Mononuclear cell (primary cell): Measurements from ENCODE around the gene HPGDS. TPM values are rescaled to one million over a fixed set of nuclear protein-coding genes. Genes with fewer than 3 reads are reported as not detected.

Source experiments
- H3K27me3 ChIP-seq: 2 replicates; pipeline ENCODE4 v1.6.0; 2011; ENCODE audit warnings: low read length, control low read depth; ENCODE audit not compliant: insufficient read depth
- H3K4me1 ChIP-seq: 2 replicates; pipeline ENCODE4 v1.5.1; 2011; ENCODE audit warnings: mild to moderate bottlenecking, low read length, control low read depth; ENCODE audit not compliant: insufficient read depth
- H3K4me3 ChIP-seq: 2 replicates; pipeline ENCODE4 v1.5.1; 2011; ENCODE audit warnings: mild to moderate bottlenecking, low read length, moderate library complexity
- H3K9me3 ChIP-seq: 2 replicates; pipeline ENCODE4 v1.5.1; 2011; ENCODE audit warnings: low read depth, mild to moderate bottlenecking, control low read depth, low read length
- total RNA-seq: library from RNA; depleted of rRNA; stranded (reverse); fragments of >200 nt; gene quantifications from one replicate; pipeline ENCODE4 v1.2.3, GENCODE V29; 2012

The HPGDS gene
- total RNA-seq, 1 donor: not detected

DNA sequence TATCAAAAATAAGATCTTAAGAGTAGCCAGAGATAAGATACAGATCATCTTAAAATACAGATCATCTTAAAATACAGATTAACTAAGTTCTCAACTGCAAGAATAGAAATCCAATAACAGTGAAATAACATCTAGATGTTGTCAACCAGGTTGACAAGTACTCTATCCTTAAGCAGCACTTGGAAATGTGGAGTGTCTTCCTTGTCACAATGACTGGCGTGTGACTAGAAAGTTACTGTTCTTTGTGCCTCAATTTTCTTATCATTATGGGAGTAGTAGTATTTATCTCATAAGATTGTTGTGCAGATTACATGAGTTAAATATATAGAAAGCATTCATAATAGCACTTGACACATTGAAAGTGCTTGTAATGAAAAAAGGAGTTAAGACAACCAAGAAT is 25.8 kb upstream of the HPGDS start:
- peaks cover 3% of the 10 kb centered on the region for H3K27me3 ChIP-seq
- no peak overlapping the region for H3K4me3 ChIP-seq

DNA sequence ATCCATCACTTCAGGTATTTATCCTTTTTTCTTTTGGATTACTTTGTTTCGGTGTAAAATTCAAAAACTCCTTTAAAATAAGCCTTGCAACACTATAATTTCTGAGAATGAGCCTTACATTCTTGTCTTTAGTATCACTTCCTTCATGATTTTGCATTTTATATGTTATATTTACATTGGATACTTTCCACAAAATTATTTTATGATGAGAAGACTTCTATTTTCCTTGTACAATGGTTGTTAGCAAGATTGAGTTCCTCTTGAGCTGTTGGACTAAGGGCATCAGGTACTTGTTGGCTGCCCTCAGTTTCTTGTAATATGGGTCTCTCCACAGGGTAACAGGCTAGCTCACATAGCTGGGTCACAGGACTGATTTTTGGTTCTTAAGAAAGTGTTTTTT is 22.7 kb upstream of the HPGDS start:
- H3K27me3 ChIP-seq: peaks cover 3% of the 10 kb centered on the region
- no peaks in the 10 kb centered on the region for H3K9me3 ChIP-seq
- H3K4me1 ChIP-seq: no peaks in the 10 kb centered on the region
- no peak overlapping the region for H3K4me3 ChIP-seq

More for the DNA sequence above, 25.8 kb upstream of the HPGDS start:
- Histone ChIP-seq H3K9me3 (no peaks in the 10 kb centered on the region), H3K4me1 (no peaks in the 10 kb centered on the region)

GRCh38 chr4:94364527-94364926 is 21.9 kb upstream of the HPGDS start:
- no peaks in the 10 kb centered on the region for H3K9me3 ChIP-seq
- H3K27me3 ChIP-seq: peaks cover 3% of the 10 kb centered on the region
- H3K4me1 ChIP-seq: no peaks in the 10 kb centered on the region
- H3K4me3 ChIP-seq: no peak overlapping the region

- no peaks in the 10 kb centered on the region for H3K9me3 ChIP-seq
- H3K27me3 ChIP-seq: peaks cover 3% of the 10 kb centered on the region
- no peak overlapping the region for H3K4me3 ChIP-seq
- H3K4me1 ChIP-seq: no peaks in the 10 kb centered on the region
Measured at GRCh38 chr4:94363136-94363655, 20.6 kb upstream of the HPGDS start.

GRCh38 chr4:94359838-94360237 is 17.2 kb upstream of the HPGDS start:
- Histone ChIP-seq H3K9me3 (no peaks in the 10 kb centered on the region), H3K4me3 (no peak overlapping the region), H3K27me3 (no peaks in the 10 kb centered on the region), H3K4me1 (no peaks in the 10 kb centered on the region)

DNA sequence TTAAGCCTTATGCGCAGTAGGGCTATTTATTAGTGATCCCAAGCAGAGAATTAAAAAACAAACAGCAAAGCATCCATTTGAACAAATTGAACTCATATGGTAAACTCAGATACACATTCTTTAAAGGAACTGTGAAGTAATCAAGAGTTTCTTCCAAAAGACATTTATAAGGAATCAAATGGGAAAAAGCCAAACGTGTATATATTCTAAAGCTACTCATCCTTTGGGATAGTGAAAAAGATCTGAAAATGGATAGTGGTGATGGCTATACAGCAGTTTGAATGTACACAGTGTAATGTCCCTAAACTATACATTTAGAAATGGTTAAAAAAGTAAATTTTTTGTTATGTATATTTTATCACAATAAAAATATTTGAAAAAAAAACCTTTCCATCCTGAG is 16.6 kb upstream of the HPGDS start:
- H3K27me3 ChIP-seq: no peaks in the 10 kb centered on the region

GRCh38 chr4:94358101-94358500 is 15.5 kb upstream of the HPGDS start:
- H3K9me3 ChIP-seq: no peaks in the 10 kb centered on the region
- no peaks in the 10 kb centered on the region for H3K4me1 ChIP-seq
- H3K27me3 ChIP-seq: no peaks in the 10 kb centered on the region
- H3K4me3 ChIP-seq: no peak overlapping the region

More for the DNA sequence above, 16.6 kb upstream of the HPGDS start:
- Histone ChIP-seq H3K9me3 (no peaks in the 10 kb centered on the region), H3K4me3 (no peak overlapping the region), H3K4me1 (no peaks in the 10 kb centered on the region)

DNA sequence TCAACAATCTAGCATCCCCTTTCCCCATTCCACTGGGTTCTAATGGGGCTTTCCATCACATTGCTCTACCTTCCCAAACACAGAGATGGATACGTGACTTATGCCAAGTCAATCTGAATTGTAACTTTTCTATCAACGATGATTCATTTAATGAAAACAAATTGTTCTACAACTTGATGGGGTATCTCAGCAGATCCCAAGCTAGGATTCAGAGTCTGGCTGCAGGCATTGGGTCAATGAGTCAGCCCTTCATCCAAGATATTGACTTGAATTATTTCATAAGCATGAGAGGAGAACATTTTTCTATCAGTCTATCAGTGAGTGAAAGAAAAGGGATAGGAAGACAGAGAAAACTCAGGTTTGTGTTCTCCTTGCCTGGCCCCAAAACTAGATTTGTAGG is 15.0 kb upstream of the HPGDS start:
- Histone ChIP-seq H3K4me3 (no peak overlapping the region), H3K4me1 (no peaks in the 10 kb centered on the region), H3K27me3 (no peaks in the 10 kb centered on the region), H3K9me3 (no peaks in the 10 kb centered on the region)

GRCh38 chr4:94356444-94356843 is 13.8 kb upstream of the HPGDS start:
- no peaks in the 10 kb centered on the region for H3K27me3 ChIP-seq
- no peaks in the 10 kb centered on the region for H3K9me3 ChIP-seq
- peaks cover 6% of the 10 kb centered on the region for H3K4me1 ChIP-seq
- no peak overlapping the region for H3K4me3 ChIP-seq

- Histone ChIP-seq H3K9me3 (no peaks in the 10 kb centered on the region), H3K4me1 (peaks cover 6% of the 10 kb centered on the region), H3K27me3 (no peaks in the 10 kb centered on the region), H3K4me3 (no peak overlapping the region)
Measured at GRCh38 chr4:94354474-94354896, 11.8 kb upstream of the HPGDS start.

GRCh38 chr4:94352996-94353395 is 10.4 kb upstream of the HPGDS start:
- Histone ChIP-seq H3K4me1 (peaks cover 6% of the 10 kb centered on the region), H3K9me3 (no peaks in the 10 kb centered on the region), H3K4me3 (no peak overlapping the region), H3K27me3 (no peaks in the 10 kb centered on the region)

DNA sequence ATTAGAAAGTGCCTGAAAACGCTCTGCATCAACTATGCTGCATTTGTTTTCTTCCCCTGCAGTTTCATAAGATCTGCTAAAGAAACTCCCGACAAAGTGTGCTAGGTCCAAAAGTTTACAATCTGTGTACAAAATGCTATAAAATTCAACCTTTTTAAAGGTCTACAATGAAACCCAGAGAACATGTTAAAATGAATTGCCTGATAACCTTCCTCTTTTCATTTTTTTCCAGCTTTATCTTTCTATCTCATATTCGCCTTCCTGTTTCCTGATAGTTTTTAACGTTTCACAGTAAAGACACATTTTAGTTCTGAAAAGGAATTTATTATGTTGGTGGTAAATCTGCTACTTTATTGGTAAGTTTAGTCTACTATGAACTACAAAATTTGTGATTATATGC is 9.5 kb upstream of the HPGDS start:
- H3K27me3 ChIP-seq: no peaks in the 10 kb centered on the region
- H3K9me3 ChIP-seq: no peaks in the 10 kb centered on the region
- H3K4me3 ChIP-seq: no peak overlapping the region
- peaks cover 6% of the 10 kb centered on the region for H3K4me1 ChIP-seq

DNA sequence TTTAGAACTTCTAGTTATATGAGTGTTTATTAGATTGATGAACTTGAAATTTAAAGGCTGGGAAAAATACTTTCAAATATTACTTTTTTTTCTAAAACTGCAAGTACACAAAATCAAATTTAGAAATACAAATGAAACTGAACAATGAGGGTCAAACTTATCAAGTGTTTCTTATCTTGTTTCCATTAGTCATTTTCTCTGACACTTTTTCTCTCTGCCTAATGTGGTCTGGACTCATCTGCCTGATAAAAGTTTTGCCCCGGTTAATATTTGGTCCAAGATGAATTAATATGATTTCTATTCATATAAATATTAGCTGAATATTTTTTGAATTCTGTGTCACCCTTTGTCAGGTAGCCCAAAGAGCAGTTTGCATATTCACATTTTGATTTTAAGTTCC is 8.7 kb upstream of the HPGDS start:
- Histone ChIP-seq H3K4me1 (peaks cover 13% of the 10 kb centered on the region), H3K9me3 (no peaks in the 10 kb centered on the region), H3K4me3 (no peak overlapping the region), H3K27me3 (no peaks in the 10 kb centered on the region)

DNA sequence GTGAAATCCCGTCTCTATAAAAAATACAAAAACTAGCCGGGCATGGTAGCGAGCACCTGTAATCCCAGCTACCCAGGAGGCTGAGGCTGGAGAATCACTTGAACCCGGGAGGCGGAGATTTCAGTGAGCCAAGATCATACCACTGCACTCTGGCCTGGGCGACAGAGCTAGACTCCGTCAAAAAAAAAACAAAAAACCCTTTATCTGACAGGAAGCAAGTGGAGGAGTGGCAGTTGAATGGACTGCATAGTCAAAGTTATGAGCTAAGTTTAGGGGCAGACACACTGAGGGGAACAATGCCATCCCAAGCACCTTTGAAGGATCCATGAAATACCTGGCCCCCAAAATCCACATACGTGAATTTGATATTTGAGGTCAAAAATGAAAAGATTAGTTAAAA is 7.5 kb upstream of the HPGDS start:
- Histone ChIP-seq H3K4me1 (peaks cover 20% of the 10 kb centered on the region), H3K27me3 (no peaks in the 10 kb centered on the region), H3K4me3 (no peak overlapping the region), H3K9me3 (no peaks in the 10 kb centered on the region)

GRCh38 chr4:94349193-94349592 is 6.6 kb upstream of the HPGDS start:
- H3K27me3 ChIP-seq: no peaks in the 10 kb centered on the region
- no peaks in the 10 kb centered on the region for H3K9me3 ChIP-seq
- no peak overlapping the region for H3K4me3 ChIP-seq
- peaks cover 26% of the 10 kb centered on the region for H3K4me1 ChIP-seq

DNA sequence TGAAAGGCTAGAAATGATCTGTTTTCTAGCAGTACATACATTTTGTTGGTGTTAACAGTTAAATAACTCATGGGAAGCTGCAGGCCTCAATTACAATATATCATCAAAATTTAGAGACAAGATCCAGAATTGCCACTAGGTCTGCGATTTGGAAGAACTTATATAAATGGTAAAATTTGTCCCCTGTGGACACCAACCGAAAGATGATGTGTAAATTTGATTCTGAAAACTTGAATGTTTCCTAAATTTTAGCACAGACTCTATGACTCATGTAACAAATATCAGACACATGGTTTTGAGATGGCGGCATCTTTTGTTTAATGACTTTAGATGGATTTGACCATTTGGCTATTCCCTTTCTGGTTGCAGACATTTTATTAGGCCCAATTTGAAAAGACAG is 6.0 kb upstream of the HPGDS start:
- no peaks in the 10 kb centered on the region for H3K9me3 ChIP-seq
- no peaks in the 10 kb centered on the region for H3K27me3 ChIP-seq
- no peak overlapping the region for H3K4me3 ChIP-seq
- H3K4me1 ChIP-seq: peaks cover 26% of the 10 kb centered on the region
